ENCODE measurements around the gene NUP205. TPM values are rescaled to one million over a fixed set of nuclear protein-coding genes. Genes with fewer than 3 reads are reported as not detected.
A peak's percentile ranks its signal among the peaks of the same experiment; 100 is the strongest.

NUP205 gene
- total and polyA plus RNA-seq, 2 of the 13 experiments (the other 11 are each of a cell fraction or from before 2014, with no cell fraction given): 46.2 to 87.2 TPM

DNA sequence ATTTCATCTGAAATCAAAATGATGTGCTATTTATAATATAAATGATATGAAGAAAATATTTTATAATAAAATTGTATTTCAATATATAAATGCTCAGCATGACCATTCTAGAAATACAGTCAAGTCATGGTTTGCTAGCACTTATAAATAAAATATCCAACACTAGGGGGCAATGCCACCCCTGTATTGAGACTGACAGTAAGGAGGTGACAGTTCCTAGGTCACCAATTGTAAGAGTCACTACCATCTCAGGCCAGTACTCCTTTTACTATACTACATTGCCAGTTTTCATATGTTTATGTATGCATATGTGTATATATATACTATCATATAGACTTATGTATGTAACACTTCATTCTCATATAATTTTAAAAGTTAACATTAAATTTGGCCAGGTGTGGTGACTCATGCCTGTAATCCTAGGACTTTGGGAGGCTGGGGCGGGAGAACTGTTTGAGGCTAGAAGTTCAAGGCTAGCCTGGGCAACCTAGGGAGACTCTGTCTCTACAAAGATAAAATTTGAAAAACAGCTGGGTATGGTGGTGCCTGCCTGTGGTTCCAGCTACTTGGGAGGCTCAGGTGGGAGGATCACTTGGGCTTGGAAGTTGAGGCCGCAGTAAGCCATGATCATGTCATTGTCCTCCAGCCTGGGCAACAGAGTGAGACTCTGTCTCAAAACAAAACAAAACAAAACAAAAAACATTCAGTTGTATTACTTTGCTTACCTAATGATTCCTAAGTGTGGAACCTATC is 45.4 kb upstream of the NUP205 start:
- Histone ChIP-seq H2AFZ (ENCODE audit: low read length) (no peak overlapping the region), H3K4me2 (ENCODE audit: low read depth, low read length) (no peak overlapping the region), H3K27ac (ENCODE audit: extremely low read length, insufficient read depth, low read length) (peak overlapping the region; percentile 22), H3K36me3 (replicated peaks in 1 of 2; ENCODE audit: control insufficient read depth in 1 of 2, insufficient read depth in 2 of 2, low read length in 2 of 2) (no peaks in the 10 kb centered on the region), H3K9me3 (ENCODE audit: low read length) (no peaks in the 10 kb centered on the region), H3K27me3 (ENCODE audit: control insufficient read depth in 1 of 2, insufficient read depth in 2 of 2, low read length in 2 of 2) (no peaks in the 10 kb centered on the region; a peak in 1 of 5 replicates), H4K20me1 (ENCODE audit: insufficient read depth, low read length) (peaks cover 8% of the 10 kb centered on the region), H3K79me2 (ENCODE audit: insufficient read depth, low read length) (peaks cover 26% of the 10 kb centered on the region), H3K9ac (ENCODE audit: insufficient read depth, low read depth, low read length) (no peak overlapping the region), H3K4me3 (replicated peaks in 1 of 3; ENCODE audit: insufficient read depth in 1 of 3, low read depth in 2 of 3, low read length in 3 of 3) (no peak overlapping the region), H3K4me1 (ENCODE audit: insufficient read depth, low read length) (peaks cover 25% of the 10 kb centered on the region)
- ATAC-seq (peak; percentile 23), FAIRE-seq (peak; percentile 54), DNase-seq (ENCODE audit: low spot score) (peak; percentile 78)
- intact Hi-C loops (cut with micrococcal nuclease; ENCODE audit: unreplicated experiment) (loop anchor here (1.0 kb wide), 3 partner anchors 46 to 231 kb away; no protein-coding TSS in a partner anchor), in situ Hi-C loops (cut with HindIII; ENCODE audit: extremely low pct_ligation_motif_present, low pct_unique_long_range_greater_than_20kb) (loop anchor here (5.0 kb wide), 1 partner anchor 45 kb away; the partner anchor contains the start of gene NUP205)
- 75% methylated on average over 2 of the region's 2 CpGs for WGBS (ENCODE audit: low lambda C conversion rate)
- CTCF ChIA-PET (ENCODE audit: low intra/inter-chr PET ratio, low total read pairs): interaction anchor here (1.3 to 1.6 kb wide), 2 partner anchors 46 to 231 kb away, joined by 3 to 19 read pairs; partner anchors contain the start of gene NUP205
- POLR2A ChIA-PET: no interaction called here
- no TSS peak for BruUV-seq (replicated peaks)
- TF ChIP-seq EEA1 (CRISPR knock-in tag; IDR thresholded peaks at IDR 0.05; ENCODE audit: borderline replicate concordance) (no peak), ZNF652 (CRISPR knock-in tag; IDR thresholded peaks at IDR 0.05; ENCODE audit: borderline replicate concordance, low read depth) (no peak), ZNF607 (CRISPR knock-in tag; IDR thresholded peaks at IDR 0.05; ENCODE audit: borderline replicate concordance) (no peak), ZNF891 (CRISPR knock-in tag; IDR thresholded peaks at IDR 0.05) (no peak), IRF2 (CRISPR knock-in tag; IDR thresholded peaks at IDR 0.05) (no peak), ZKSCAN5 (CRISPR knock-in tag; IDR thresholded peaks at IDR 0.05) (no peak), ZNF253 (CRISPR knock-in tag; IDR thresholded peaks at IDR 0.05; ENCODE audit: borderline replicate concordance) (no peak), POLR2AphosphoS2 (IDR thresholded peaks at IDR 0.05; ENCODE audit: low read depth, low read length) (no peak), PPARG (CRISPR knock-in tag; conservative IDR thresholded peaks at IDR 0.05) (no peak), MXI1 (IDR thresholded peaks at IDR 0.05; ENCODE audit: borderline replicate concordance, low read depth, low read length) (0 out of 3 replicates have a peak, but pooled peaks have one; percentile 15), ZNF335 (CRISPR knock-in tag; IDR thresholded peaks at IDR 0.05) (peak; percentile 97), HDAC6 (IDR thresholded peaks at IDR 0.05; ENCODE audit: low read depth, low read length) (no peak), HNF4A (CRISPR knock-in tag; IDR thresholded peaks at IDR 0.05) (no peak)
- TF ChIP-seq, protein P1, sequence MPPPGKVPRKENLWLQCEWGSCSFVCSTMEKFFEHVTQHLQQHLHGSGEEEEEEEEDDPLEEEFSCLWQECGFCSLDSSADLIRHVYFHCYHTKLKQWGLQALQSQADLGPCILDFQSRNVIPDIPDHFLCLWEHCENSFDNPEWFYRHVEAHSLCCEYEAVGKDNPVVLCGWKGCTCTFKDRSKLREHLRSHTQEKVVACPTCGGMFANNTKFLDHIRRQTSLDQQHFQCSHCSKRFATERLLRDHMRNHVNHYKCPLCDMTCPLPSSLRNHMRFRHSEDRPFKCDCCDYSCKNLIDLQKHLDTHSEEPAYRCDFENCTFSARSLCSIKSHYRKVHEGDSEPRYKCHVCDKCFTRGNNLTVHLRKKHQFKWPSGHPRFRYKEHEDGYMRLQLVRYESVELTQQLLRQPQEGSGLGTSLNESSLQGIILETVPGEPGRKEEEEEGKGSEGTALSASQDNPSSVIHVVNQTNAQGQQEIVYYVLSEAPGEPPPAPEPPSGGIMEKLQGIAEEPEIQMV (CRISPR knock-in tag; IDR thresholded peaks at IDR 0.05; ENCODE audit: low read depth): no peak
- TF ChIP-seq, protein P2, sequence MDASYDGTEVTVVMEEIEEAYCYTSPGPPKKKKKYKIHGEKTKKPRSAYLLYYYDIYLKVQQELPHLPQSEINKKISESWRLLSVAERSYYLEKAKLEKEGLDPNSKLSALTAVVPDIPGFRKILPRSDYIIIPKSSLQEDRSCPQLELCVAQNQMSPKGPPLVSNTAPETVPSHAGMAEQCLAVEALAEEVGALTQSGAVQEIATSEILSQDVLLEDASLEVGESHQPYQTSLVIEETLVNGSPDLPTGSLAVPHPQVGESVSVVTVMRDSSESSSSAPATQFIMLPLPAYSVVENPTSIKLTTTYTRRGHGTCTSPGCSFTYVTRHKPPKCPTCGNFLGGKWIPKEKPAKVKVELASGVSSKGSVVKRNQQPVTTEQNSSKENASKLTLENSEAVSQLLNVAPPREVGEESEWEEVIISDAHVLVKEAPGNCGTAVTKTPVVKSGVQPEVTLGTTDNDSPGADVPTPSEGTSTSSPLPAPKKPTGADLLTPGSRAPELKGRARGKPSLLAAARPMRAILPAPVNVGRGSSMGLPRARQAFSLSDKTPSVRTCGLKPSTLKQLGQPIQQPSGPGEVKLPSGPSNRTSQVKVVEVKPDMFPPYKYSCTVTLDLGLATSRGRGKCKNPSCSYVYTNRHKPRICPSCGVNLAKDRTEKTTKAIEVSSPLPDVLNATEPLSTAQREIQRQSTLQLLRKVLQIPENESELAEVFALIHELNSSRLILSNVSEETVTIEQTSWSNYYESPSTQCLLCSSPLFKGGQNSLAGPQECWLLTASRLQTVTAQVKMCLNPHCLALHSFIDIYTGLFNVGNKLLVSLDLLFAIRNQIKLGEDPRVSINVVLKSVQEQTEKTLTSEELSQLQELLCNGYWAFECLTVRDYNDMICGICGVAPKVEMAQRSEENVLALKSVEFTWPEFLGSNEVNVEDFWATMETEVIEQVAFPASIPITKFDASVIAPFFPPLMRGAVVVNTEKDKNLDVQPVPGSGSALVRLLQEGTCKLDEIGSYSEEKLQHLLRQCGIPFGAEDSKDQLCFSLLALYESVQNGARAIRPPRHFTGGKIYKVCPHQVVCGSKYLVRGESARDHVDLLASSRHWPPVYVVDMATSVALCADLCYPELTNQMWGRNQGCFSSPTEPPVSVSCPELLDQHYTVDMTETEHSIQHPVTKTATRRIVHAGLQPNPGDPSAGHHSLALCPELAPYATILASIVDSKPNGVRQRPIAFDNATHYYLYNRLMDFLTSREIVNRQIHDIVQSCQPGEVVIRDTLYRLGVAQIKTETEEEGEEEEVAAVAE (CRISPR knock-in tag; IDR thresholded peaks at IDR 0.05; ENCODE audit: borderline replicate concordance): no peak
- TF ChIP-seq, protein P3, sequence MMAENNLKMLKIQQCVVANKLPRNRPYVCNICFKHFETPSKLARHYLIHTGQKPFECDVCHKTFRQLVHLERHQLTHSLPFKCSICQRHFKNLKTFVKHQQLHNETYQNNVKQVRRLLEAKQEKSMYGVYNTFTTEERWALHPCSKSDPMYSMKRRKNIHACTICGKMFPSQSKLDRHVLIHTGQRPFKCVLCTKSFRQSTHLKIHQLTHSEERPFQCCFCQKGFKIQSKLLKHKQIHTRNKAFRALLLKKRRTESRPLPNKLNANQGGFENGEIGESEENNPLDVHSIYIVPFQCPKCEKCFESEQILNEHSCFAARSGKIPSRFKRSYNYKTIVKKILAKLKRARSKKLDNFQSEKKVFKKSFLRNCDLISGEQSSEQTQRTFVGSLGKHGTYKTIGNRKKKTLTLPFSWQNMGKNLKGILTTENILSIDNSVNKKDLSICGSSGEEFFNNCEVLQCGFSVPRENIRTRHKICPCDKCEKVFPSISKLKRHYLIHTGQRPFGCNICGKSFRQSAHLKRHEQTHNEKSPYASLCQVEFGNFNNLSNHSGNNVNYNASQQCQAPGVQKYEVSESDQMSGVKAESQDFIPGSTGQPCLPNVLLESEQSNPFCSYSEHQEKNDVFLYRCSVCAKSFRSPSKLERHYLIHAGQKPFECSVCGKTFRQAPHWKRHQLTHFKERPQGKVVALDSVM (CRISPR knock-in tag; IDR thresholded peaks at IDR 0.05): peak; percentile 93

Measured in HepG2 (cell line).